Stimulated activated CD8-positive, alpha-beta memory T cell treated with anti-CD3 and anti-CD28 coated beads, Interleukin-12 subunit alpha, Interleukin-12 subunit beta, amount 100 ng/mL, for 4 hours (primary cell): ENCODE measurements around the gene IGFBP6.
"Not testable (repeated sequence)": the region's sequence is repeated elsewhere in the genome, so short reads cannot be mapped to it uniquely, and the experiment has no call there.

ENCODE experiments used
- DNase-seq: peaks from one replicate; pipeline ENCODE4 v3.0.0-alpha.2; 2020; ENCODE audit warnings: low read depth

The IGFBP6 gene

GRCh38 chr12:53096759-53097158 lies 708 bp upstream of the IGFBP6 start:
- DNase-seq = no peak

GRCh38 chr12:53097207-53097563 lies 282 bp upstream of the IGFBP6 start:
- no peak for DNase-seq

DNA sequence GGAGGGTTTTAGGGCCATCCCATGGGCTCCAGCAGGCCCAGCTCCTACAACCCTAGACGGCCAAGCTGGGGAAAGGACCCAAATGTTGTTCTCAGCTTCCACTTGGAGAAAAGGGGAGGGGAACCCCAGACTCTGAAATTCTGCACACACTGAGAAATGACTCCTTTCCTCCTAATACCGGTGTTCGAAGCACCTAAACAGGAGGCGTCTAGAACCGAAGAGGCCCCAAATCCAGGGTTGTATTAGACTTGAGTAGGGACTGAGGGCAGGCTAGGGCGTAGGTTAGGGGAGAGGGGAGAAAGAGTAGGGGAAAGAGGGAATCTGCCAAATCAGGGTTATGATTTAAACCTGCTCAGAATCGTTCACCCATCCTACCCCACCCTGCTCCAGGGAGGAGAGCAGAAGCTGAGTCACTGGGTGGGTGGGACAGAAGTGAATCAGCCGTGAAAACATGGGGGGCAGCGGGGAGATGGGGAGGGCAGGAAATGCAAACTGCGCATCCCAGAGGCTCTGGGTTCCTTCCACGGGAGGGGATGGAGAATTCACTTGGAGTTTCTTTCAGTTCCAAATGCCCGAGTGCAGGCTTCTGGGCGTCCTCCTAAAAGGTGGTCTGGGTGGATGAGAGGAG lies 1.0 kb downstream of the IGFBP6 start:
- DNase-seq = no peak

DNA sequence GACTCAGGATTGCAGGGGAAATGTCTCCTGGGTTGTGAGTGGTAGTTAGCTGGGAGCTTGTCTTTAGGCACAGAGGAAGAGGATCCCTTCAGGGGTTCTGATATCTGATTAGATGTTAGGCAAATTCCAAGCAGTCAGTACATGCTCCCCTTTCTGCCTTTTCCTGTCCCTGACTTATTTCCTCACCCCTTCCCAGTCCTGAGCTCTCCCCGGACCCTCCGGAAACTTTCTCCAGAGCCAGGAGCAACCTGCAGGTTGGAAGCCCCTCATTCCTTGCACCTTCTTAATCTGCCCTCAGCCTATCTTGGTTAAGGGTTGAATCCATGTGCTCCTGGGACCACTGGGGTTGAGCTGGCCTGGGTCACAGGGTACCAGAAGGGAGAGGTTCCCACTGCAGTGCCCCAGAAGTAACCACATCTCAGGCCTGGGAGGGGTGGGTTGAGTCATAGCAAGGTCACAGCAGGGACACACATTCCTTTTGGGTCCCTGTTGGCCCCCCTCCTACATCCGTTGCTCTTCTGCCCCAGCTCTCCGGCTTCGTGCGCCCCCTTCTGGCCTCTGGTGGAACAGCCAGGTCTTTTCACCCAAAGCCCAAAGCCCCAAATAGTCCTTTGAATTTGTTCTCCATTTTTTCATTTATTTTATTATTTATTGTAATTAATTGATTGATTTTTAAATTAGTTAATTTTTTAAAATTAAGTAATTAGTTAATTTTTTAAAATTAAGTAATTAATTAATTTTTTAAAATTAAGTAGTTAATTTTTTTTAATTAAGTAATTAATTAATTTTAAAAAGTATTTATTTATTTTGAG lies 1.8 kb downstream of the IGFBP6 start:
- DNase-seq = peak; percentile 71

GRCh38 chr12:53100466-53101151 lies 3.1 kb downstream of the IGFBP6 start:
- no peak for DNase-seq

- DNase-seq = no peak
These were observed 3.8 kb downstream of the IGFBP6 start for GRCh38 chr12:53101266-53101665.

DNA sequence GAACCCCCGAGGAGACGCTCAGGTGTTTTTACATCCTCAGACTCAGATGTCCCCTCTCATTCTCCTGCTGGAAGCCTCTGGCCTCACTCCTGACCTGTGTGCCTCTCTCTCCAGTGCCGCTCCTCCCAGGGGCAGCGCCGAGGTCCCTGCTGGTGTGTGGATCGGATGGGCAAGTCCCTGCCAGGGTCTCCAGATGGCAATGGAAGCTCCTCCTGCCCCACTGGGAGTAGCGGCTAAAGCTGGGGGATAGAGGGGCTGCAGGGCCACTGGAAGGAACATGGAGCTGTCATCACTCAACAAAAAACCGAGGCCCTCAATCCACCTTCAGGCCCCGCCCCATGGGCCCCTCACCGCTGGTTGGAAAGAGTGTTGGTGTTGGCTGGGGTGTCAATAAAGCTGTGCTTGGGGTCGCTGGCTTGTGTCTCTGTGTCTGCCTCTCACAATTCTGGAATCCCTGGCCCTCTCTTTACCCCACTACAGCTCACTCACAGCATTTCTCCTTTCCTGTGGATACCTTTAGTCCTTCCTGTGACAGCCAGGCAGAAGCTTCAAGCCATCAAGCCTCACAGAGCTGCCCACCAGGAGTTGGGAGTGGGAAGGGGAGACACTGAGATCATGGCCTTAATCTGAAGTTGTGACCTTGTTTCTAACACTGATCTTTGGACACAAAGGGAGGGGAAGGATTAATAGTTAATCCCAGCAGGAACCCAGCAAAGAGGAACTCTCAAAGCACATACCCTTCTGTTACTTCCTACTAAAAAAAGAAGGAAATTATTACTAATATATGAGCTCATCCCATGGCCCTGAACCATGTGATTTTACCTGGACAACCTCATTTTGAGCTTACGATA lies 4.7 kb downstream of the IGFBP6 start:
- DNase-seq = no peak

DNA sequence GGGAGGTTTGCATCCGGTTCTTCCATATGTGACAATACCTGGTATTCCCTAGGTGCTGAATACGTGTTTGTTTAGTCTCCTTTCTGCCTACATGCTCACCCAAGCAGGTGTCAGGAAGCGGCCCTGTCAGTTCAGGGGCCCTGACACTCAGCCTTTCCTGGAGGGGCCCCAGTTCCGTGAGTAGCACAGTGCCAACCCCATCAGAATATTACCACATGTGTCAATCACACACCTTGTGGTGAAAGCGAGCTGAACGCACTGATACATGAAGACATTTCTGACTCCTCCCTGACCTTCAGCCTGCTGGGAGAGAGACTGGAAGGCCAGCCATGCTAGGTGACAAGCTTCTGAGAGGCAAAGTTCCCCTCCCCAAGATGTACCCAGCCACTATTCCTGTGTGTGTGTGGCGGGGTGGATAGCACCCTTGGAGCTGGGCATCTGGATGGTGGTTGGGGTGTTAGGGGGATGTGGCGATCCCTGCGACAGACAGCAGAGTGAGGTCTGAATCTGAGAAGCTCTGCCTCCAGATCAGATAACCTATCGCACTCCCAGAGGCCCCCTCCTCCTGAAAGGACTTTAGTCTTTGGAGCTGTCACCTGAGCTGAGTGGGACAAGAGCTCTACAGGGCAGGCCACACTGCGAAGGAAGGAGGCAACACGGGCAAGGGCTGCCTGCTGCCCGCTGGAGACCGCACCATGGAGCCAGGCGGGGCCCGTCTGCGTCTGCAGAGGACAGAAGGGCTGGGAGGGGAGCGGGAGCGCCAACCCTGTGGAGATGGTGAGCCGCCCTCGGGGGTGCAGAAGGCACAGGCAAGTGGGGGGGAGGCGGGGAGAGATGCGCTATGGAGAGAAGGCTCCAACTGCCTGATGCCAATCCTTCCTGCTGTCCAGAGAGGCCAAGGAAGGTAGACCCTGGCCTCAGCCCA lies 5.7 kb downstream of the IGFBP6 start, which contains the start of gene SOAT2:
Gene SOAT2, plus strand, starts transcription at position 604 of the 925 bp plus-strand sequence. Its CDS starts 92 bp downstream, at position 696.
- peak; percentile 27 for DNase-seq

GRCh38 chr12:53103860-53104305 lies 6.4 kb downstream of the IGFBP6 start:
- no peak for DNase-seq

DNA sequence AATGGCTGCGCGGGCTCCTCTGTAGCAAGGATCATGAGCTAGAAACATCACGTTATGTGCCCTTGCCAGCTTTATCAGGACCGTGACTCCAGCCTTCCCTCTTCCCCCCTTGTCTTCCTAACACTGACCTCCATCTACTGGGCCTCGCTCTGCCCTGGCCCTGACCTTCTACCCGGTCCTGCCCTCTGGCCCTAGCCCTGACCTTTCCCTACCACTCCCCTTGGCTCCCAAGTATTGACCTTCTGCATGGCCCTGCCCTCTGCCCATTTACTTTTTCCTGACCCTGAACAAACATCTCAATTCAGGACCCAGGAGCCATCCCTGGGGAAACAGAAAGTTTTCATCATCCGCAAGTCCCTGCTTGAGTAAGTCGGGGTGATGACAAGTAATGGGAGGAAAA lies 7.8 kb downstream of the IGFBP6 start:
- DNase-seq = no peak

DNA sequence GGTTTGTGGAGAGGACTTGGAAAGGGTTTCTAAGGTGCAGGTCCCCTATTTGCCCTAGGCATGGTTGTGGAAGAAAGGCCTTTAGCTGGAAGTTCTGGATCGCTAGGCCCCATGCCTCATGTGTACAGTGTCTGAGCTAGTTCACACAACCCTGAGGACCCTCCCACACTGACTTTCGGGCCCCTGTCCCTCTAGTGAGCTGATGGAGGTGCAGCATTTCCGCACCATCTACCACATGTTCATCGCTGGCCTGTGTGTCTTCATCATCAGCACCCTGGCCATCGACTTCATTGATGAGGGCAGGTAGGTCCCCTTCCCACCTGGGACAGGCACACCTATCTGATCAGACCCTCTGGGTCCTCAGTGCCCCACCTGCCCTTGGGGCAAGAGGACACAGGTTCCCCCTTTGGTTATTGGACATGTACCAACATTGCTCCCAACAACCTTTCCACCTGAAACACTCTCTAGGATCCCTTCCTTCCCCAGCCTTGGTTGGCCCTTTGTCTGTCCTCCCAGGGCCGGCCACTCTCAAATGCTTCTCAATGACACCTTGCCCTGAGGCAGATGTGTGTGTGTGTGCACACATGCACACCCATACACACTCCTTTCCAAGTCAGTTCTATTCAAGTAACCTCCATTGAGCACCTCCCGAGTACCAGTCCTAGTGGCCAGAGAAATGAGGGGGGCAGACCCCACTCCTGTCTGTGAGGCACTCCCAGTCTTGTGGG lies 8.4 kb downstream of the IGFBP6 start:
- no peak for DNase-seq

- no peak for DNase-seq
These were observed 9.7 kb downstream of the IGFBP6 start for GRCh38 chr12:53107122-53107521.

DNA sequence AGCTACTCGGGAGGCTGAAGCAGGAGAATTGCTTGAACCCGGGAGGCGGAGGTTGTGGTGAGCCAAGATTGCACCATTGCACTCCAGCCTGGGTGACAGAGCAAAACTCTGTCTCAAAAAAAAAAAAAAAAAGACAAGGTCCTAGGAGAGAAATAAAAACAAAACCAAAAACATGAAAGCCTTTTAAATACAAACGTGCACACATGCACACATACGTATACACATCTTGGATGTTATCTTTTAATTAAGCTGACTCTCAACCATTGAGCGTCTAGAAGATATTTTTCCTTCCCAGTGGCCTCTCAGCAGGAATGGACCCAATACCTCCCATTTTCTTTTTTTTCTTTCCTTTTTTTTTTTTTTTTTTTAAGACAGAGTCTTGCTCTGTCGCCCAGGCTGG lies 15.0 kb downstream of the IGFBP6 start:
- DNase-seq = not testable (repeated sequence)

DNA sequence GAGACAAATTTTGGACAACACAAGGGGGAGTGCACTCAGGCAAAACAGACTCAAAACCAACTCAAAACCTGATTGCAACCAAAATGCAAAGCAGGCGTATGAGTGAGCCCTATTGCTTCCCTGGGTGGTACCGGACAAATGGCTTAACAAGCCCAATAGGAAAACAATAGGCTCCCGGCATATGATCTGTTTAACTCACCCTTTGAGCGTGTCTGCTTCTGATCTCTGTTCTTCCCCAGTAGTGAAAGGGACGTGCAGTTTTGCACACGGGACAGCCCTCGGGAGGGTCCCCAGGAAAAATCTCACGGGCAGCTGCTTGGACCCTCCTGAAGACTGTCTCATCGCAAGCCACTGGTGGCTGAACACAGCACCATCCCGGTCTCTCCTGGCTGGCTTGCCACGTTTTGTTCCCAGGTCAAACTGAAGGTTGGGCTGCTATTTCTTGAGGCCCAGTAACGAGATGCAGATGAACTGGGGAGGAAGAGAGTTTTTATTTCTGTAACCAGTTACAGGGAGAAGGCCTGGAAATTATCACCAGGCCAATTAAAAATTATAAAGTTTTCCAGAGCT lies 15.8 kb downstream of the IGFBP6 start:
- DNase-seq = no peak

- DNase-seq = no peak
These were observed 16.5 kb downstream of the IGFBP6 start for GRCh38 chr12:53113951-53114350.

DNA sequence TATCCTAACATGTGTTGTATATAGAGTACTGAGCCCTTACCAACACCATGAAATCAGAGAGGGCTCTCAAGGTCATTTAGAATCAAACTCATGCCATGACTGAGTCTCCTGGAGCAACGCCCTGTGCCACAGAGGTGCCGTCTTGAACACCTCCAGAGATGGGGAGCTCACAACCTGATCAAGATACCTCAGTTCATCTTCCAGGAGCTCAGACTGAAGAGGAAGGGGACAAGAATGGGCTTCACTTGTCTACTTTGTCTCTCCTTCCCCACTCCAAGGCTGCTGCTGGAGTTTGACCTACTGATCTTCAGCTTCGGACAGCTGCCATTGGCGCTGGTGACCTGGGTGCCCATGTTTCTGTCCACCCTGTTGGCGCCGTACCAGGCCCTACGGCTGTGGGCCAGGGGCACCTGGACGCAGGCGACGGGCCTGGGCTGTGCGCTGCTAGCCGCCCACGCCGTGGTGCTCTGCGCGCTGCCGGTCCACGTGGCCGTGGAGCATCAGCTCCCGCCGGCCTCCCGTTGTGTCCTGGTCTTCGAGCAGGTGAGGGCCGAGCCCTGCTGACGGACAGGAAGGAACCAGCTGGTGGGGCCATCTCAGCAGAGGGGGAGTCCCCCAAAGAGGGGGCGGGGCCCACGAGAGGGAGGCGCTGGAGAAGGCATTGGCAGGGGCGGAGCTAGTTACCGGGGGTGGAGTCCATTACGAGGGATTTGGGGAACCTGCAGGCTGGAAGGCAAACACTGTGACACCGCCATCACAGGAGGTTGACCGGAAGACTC lies 17.8 kb downstream of the IGFBP6 start:
- no peak for DNase-seq

- DNase-seq = no peak
These were observed 18.6 kb downstream of the IGFBP6 start for GRCh38 chr12:53115891-53116648.

DNA sequence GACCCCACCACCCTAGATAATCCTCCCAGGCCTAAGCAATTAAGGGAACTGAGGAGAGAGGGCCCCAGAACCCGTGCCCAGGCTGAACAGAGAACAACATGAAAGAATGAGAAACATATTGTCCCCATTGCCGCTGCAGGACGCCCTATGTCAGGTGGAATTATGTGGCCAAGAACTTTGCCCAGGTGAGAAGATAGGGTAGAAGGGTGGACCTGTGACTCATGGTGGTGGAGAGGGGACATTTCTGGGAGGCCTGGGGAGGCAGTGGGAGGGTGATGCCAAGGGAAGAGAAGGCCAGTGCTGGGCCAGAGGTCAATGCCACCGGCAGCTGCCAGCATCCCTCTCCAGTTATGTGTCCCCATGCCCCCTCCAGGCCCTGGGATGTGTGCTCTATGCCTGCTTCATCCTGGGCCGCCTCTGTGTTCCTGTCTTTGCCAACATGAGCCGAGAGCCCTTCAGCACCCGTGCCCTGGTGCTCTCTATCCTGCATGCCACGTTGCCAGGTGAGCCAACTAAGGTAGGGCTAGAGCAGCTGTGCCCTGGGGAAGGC lies 21.4 kb downstream of the IGFBP6 start:
- no peak for DNase-seq
